Stimulated activated naive CD8-positive, alpha-beta T cell treated with anti-CD3 and anti-CD28 coated beads, Interleukin-15, Interleukin-2, amounts not matched to agents 100 ng/mL and 50 ng/mL, for 24 hours (primary cell): ENCODE results near the gene EPB41L4B.

Experiments used
- H3K27ac Mint-ChIP-seq: one replicate; pipeline ENCODE4 v1.8.0; 2021; ENCODE audit warnings: mild to moderate bottlenecking, mixed read lengths
- H3K27me3 Mint-ChIP-seq: one replicate; pipeline ENCODE4 v1.8.0; 2021; ENCODE audit warnings: mixed read lengths
- H3K36me3 Mint-ChIP-seq: one replicate; pipeline ENCODE4 v1.8.0; 2021; ENCODE audit warnings: low read depth, mixed read lengths
- H3K4me1 Mint-ChIP-seq: one replicate; pipeline ENCODE4 v1.8.0; 2021; ENCODE audit warnings: low read depth, mixed read lengths
- H3K4me3 Mint-ChIP-seq: one replicate; pipeline ENCODE4 v1.8.0; 2021; ENCODE audit warnings: mild to moderate bottlenecking, mixed read lengths
- H3K9me3 Mint-ChIP-seq: one replicate; pipeline ENCODE4 v1.8.0; 2021; ENCODE audit warnings: mixed read lengths

The EPB41L4B gene

DNA sequence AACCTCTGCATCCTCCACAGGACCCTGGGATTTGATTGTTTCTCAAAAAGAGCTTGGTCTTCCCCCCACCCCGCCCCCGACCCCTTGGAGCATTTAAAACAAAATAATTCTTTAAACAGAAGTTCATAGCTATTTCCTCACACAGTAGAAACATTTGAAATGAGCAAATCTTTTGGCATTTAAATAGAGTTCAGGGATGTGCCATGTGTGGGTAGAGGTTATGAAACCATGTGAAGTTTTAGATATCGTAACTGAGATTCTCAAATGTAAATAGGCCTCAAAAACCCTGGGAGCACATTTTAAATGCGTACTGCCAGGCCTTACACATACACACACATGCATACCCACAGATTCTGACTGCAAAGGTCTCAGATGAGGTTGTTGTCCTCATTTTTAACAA is 66.5 kb downstream of the EPB41L4B start:
- Mint-ChIP-seq H3K27me3 (peaks cover 14% of the 10 kb centered on the region), H3K27ac (no peak overlapping the region), H3K36me3 (no peaks in the 10 kb centered on the region), H3K9me3 (no peaks in the 10 kb centered on the region), H3K4me1 (no peaks in the 10 kb centered on the region), H3K4me3 (no peak overlapping the region)

DNA sequence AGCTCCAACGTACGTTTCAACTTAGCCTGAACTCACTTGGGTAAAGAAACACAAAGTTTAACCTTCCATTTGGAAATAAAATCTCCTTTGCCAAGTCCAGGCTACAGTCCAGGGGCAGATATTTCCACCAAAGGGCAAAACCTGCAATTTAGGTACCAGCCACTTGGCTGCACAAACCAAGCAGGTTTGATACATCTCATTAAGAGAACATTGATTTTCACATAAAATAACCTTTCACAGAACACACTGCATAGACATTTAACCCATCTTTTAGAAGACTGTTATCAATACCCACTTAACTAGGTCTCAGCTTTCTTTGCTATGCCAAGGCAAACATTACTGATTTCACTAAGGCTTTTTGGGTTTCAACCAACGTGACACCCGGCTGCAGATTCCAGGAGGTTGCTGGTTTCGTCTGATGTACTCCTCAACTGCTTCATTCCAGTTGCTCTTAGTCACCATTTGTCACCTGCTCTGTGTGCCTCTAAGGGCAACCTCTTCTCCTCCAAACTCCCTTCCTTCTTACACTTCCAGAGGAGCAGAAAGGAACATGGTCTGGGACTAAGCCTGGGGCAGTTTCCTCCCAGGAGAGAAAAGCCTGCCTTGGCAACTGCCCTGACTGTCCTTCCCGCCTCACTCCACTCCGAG is 67.1 kb downstream of the EPB41L4B start:
- no peak overlapping the region for H3K27ac Mint-ChIP-seq

DNA sequence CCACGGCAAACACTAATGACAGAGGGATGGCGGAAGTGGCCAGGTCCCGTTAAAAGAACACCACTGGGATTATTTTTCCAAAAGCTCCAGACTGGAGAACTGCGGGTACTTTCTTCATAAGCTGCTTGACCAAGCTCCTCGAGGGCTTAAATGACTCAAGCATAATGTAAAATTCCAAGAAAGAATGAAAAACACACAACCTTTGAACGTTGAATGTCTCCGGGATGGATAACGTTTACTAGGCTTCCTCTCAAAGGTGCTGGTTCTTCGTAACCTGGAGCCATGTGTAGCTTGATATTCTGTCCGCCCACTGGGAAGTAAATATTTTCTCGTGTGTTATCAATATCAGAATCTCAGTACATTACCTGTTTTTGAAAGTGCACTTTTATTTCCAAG is 67.6 kb downstream of the EPB41L4B start:
- no peak overlapping the region for H3K4me3 Mint-ChIP-seq
- peaks cover 9% of the 10 kb centered on the region for H3K27me3 Mint-ChIP-seq
- no peaks in the 10 kb centered on the region for H3K4me1 Mint-ChIP-seq
- H3K36me3 Mint-ChIP-seq = no peaks in the 10 kb centered on the region
- H3K27ac Mint-ChIP-seq = no peak overlapping the region
- H3K9me3 Mint-ChIP-seq = no peaks in the 10 kb centered on the region

More for the DNA sequence above, 67.1 kb downstream of the EPB41L4B start:
- Mint-ChIP-seq H3K9me3 (no peaks in the 10 kb centered on the region), H3K4me1 (no peaks in the 10 kb centered on the region), H3K27me3 (peaks cover 13% of the 10 kb centered on the region), H3K36me3 (no peaks in the 10 kb centered on the region), H3K4me3 (no peak overlapping the region)

DNA sequence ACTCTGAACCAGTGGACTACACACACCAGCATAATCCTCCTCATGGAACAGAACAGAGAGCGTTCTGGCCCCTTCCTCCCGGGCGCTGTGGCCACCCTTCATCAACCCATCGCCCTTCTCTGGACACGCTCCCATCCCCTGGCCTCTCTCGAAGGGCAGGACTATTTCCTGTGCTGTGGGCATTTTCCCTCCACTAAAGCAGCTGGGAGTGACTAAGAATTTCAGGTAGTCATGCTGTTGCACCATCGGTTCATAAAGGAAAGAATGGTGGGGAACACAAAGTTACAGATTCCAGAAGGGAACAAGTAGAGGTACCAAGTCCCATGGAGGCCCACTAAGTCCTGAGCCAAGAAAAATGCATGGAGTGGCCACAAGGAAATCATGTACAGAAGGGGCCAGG is 68.6 kb downstream of the EPB41L4B start:
- Mint-ChIP-seq H3K27me3 (peaks cover 6% of the 10 kb centered on the region), H3K9me3 (no peaks in the 10 kb centered on the region), H3K27ac (no peak overlapping the region), H3K36me3 (no peaks in the 10 kb centered on the region), H3K4me1 (no peaks in the 10 kb centered on the region), H3K4me3 (no peak overlapping the region)

DNA sequence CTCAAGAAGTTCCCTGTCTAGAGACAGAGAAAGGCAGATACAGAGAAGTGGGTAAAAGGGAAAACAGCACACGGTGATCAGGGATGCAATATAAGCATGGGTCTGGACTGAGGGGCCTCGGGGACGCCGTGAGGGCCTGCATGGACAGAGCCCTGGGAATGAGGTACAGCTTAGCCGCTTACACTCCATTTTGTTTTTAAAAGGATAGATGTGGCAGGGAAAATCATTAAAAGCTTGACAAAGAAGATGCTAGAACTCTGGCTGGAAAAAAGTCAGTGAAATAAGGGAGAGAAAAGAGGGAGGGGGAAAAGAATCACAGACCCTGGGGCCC is 69.1 kb downstream of the EPB41L4B start:
- no peaks in the 10 kb centered on the region for H3K4me1 Mint-ChIP-seq
- no peak overlapping the region for H3K27ac Mint-ChIP-seq
- H3K36me3 Mint-ChIP-seq = no peaks in the 10 kb centered on the region
- no peaks in the 10 kb centered on the region for H3K9me3 Mint-ChIP-seq
- H3K27me3 Mint-ChIP-seq = peaks cover under 1% of the 10 kb centered on the region
- no peak overlapping the region for H3K4me3 Mint-ChIP-seq

DNA sequence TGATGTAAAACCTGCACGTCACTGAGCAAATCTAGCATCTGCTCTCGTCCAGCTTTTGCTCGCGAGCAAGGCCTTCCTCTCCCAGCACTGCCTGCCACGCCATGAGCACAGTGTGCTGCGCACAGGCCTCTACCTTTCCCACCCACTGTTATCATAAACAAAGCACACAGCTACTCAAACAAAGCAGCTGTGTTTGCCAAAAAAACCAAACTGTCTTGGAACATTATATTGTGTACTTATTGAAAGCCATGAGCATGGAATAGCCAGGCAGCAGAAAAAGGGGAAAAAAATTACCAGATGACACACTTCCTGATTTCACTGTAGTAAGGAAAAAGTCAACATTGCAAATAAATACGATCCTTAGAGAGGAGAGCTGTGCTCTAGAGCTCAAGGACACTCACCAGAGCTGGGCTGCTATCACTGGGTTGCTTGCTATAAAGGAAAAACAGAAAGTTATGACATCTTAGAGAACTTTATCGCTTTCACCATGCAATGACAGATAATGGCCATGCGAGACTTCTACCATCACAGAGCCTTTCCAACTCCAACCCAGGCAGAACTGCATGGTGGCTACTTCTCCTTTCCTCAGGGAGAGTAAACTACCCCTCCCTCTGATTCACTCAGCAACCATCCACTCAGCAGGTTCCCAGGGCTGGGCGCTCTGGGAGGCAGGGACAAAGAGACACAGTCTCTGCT is 69.6 kb downstream of the EPB41L4B start:
- no peaks in the 10 kb centered on the region for H3K27me3 Mint-ChIP-seq
- no peaks in the 10 kb centered on the region for H3K9me3 Mint-ChIP-seq
- no peaks in the 10 kb centered on the region for H3K4me1 Mint-ChIP-seq
- no peak overlapping the region for H3K4me3 Mint-ChIP-seq
- H3K27ac Mint-ChIP-seq = no peak overlapping the region
- no peaks in the 10 kb centered on the region for H3K36me3 Mint-ChIP-seq

DNA sequence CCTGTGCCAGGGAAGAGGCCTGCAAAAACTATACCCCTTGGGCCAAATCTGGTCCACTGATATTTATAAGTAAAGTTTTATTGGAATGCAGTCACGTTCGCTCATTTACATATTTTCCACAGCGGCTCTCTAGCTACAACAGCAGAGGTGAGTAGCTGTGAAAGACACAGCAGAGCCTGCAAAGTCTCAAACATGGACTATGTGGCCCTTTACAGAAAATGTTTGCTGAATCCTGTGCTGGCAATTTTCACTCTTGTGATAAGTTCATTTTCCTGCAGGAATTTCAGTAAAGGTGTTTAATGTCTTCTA is 70.1 kb downstream of the EPB41L4B start:
- no peaks in the 10 kb centered on the region for H3K4me1 Mint-ChIP-seq
- no peaks in the 10 kb centered on the region for H3K9me3 Mint-ChIP-seq
- H3K27ac Mint-ChIP-seq = no peak overlapping the region
- no peak overlapping the region for H3K4me3 Mint-ChIP-seq
- no peaks in the 10 kb centered on the region for H3K27me3 Mint-ChIP-seq
- no peaks in the 10 kb centered on the region for H3K36me3 Mint-ChIP-seq

DNA sequence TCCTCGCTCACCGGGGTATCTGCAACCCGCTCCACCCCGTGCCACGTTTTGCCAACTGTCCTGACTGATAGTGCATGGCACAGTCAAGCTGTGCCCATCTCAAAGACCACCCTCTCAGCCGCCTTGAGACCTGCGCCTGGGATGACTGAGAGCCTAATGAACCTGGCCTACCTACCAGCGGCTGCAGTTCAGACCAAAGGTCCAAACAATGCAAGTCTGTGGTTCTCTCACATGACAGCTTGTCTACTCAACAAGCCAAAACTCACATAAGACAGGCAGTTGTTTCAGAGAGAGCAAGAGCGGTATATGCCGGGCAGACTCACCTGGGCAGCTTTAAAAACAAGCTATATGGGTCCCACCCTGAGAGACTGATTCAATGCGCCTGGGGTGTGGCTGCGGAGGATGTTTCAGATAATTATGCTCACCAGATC is 70.5 kb downstream of the EPB41L4B start:
- no peaks in the 10 kb centered on the region for H3K27me3 Mint-ChIP-seq
- no peaks in the 10 kb centered on the region for H3K36me3 Mint-ChIP-seq
- no peaks in the 10 kb centered on the region for H3K9me3 Mint-ChIP-seq
- H3K4me1 Mint-ChIP-seq = no peaks in the 10 kb centered on the region
- no peak overlapping the region for H3K27ac Mint-ChIP-seq
- H3K4me3 Mint-ChIP-seq = no peak overlapping the region

DNA sequence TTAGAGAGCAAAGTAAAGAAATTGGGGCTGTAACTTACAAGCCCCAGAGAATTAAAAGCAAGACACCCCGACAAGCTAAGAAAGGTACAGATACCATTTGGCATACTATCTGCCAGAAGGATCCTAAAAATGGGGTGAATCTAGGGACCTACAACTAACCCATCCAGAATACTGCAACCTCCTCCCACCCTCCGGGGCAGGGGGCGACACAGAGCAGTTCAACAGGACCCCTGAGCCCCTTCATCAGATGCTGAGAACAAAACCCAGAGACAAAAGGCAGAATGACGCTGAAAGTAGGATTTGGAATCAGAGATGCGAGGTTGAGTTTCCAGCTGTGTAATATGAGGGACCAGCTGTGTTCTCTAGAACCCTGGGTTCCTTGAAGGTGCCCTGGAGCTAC is 71.2 kb downstream of the EPB41L4B start:
- H3K27me3 Mint-ChIP-seq = no peaks in the 10 kb centered on the region
- no peaks in the 10 kb centered on the region for H3K4me1 Mint-ChIP-seq
- no peaks in the 10 kb centered on the region for H3K9me3 Mint-ChIP-seq
- no peak overlapping the region for H3K4me3 Mint-ChIP-seq
- no peaks in the 10 kb centered on the region for H3K36me3 Mint-ChIP-seq
- no peak overlapping the region for H3K27ac Mint-ChIP-seq

DNA sequence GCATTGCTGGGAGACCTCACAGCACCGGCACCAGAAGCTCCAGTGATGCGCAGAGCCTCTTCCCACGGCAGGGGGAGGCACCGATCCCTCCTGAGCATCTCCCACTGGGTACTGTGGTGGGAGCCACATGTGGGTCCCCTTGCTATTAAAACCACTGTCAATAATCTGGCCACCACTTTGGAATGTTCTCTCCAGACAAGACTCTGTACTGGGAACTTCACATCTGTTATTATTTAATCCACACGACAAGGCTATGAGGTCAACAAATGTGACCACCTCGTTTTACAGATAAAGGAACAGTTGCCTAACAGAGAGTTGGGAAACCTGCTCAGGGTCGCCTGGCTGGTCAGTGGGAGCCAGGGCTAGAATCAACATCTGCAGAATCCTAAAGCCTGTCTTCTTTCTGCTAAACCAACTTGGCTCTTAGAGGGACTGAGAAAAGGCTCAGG is 72.7 kb downstream of the EPB41L4B start:
- H3K4me3 Mint-ChIP-seq = no peak overlapping the region
- H3K27me3 Mint-ChIP-seq = peaks cover 9% of the 10 kb centered on the region
- no peak overlapping the region for H3K27ac Mint-ChIP-seq
- H3K9me3 Mint-ChIP-seq = no peaks in the 10 kb centered on the region
- H3K36me3 Mint-ChIP-seq = no peaks in the 10 kb centered on the region
- no peaks in the 10 kb centered on the region for H3K4me1 Mint-ChIP-seq

DNA sequence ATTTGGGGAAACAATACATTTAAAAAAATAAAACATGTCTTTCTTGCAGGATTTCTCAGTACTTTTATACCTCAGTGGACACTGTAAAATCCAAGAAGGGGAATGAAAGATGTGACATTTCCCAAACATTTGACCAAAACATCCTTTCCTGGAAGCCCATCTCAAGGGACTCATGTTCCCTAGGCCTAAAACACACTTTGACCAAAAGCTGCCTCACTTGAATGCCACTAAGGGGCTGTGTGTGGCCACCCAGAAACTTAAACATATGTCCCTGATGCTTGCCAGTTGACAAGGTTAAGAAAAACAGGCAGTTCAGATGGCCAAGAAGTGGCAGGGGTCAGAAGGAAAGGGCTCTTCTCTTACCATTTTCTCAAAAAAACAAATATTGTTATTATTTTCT is 73.6 kb downstream of the EPB41L4B start:
- H3K4me3 Mint-ChIP-seq = no peak overlapping the region
- H3K27me3 Mint-ChIP-seq = peaks cover 12% of the 10 kb centered on the region
- no peaks in the 10 kb centered on the region for H3K4me1 Mint-ChIP-seq
- H3K36me3 Mint-ChIP-seq = no peaks in the 10 kb centered on the region
- no peak overlapping the region for H3K27ac Mint-ChIP-seq
- H3K9me3 Mint-ChIP-seq = no peaks in the 10 kb centered on the region

DNA sequence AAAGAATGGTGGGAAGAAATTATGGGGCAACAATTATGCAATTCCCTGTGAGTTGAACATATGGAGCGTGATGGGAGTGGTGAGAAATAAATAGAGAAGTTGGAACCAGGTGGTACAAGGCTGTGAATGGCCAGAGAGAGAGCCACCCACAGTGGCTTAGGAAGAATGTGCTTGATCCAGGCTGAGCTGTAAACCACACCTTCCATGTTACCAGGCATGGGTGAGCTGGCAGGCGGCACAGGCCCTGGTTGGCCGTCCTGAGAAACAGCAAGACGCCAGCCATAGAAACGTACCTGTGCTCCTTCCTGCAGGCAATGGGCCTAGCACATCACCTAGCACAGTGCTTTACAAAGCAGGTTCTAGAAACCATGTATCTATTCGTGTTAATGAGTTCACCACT is 74.3 kb downstream of the EPB41L4B start:
- H3K27ac Mint-ChIP-seq = no peak overlapping the region
- H3K4me1 Mint-ChIP-seq = no peaks in the 10 kb centered on the region
- no peaks in the 10 kb centered on the region for H3K36me3 Mint-ChIP-seq
- no peak overlapping the region for H3K4me3 Mint-ChIP-seq
- peaks cover 12% of the 10 kb centered on the region for H3K27me3 Mint-ChIP-seq
- no peaks in the 10 kb centered on the region for H3K9me3 Mint-ChIP-seq

DNA sequence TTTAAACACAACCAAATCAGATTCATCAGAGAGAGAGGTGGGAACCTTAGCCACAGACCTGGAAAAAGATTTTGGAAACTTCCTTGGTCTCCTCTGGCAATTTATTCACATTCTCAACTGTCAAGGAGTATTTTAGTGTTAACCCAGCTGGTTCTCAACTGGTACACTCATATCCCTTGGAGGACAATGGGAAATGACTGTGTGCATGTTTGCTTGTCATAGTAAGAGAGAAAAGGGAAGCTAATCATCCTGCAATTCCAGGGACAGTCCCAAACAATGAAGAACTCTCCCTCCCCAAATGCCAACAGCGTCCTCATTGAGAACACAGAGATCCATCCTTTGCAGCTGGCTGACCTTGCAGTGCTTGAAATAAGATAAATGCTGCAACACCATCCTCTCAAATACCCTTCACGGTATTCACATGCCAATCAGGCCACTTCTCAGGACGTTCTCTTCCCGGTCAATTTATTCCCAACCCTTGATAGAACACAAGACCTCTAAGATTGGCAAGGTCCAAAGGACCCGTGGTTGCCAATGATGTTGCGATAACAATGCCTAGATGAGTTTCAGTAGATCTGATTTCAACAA is 75.5 kb downstream of the EPB41L4B start:
- no peaks in the 10 kb centered on the region for H3K4me1 Mint-ChIP-seq
- peaks cover 12% of the 10 kb centered on the region for H3K27me3 Mint-ChIP-seq
- H3K4me3 Mint-ChIP-seq = no peak overlapping the region
- no peaks in the 10 kb centered on the region for H3K36me3 Mint-ChIP-seq
- no peaks in the 10 kb centered on the region for H3K9me3 Mint-ChIP-seq
- no peak overlapping the region for H3K27ac Mint-ChIP-seq

DNA sequence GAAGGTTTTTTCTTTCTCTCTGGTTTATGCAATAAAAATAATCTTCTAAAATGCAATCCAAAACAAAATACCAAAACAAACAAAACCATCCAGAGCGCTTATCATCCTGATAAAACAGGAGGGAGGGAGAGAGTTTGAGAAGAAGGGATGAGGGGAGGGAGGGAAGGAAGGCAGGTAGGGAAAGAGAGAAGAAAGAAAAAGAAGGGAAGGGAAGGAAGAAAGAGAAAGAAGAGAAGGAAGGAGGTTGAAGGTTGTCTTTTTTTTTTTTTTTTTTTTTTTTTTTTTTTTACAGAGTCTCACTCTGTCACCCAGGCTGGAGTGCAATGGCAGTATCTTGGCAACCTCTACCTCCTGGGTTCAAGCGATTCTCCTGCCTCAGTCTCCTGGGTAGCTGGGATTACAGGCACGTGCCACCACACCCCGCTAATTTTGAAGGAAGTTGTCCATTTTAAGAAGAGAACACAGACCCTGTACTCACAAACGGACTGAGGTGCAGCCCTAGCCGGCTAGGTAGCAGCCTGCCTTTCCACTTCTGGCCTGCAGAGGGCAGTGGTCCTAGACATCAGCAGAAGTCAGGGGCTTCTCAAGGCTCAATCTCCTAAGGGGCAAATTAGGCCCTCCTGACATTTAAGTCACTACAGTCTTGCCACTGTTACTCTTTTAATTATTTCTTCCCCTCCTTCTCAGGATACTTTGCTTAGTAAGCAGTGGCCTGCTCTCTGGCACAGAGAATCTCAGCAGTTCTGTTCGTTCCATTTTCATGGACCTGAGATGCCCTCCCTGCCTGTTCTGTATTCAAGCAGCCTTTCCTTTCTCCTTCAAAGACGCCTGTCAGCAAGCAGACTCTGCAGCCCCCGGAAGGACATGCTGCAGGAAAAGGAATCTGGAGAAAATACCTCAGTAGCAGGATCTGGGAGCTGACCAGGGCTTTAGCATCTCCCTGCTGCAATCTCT is 76.4 kb downstream of the EPB41L4B start:
- H3K27ac Mint-ChIP-seq = no peak overlapping the region

DNA sequence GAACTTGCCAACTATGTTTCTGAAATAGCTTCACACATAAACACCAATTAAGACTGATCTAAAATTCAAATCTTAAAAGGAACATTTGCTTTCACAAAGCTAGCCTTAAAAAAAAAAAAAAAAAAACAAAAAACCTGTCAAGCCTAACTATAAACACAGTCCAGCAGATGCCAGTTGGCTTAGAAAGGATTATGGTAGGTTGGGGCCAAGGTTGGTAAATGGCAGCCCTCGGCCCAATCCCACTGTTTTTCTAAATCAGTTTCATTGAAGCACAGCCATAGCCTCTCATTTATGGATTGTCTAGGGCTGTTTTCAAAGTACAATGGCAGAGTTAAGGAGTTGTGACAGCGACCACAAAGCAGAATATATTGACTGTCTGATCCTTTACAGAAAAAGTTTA is 78.1 kb downstream of the EPB41L4B start:
- Mint-ChIP-seq H3K4me3 (no peak overlapping the region), H3K27me3 (peaks cover 26% of the 10 kb centered on the region), H3K36me3 (no peaks in the 10 kb centered on the region), H3K4me1 (no peaks in the 10 kb centered on the region), H3K27ac (no peak overlapping the region), H3K9me3 (no peaks in the 10 kb centered on the region)

More for the DNA sequence above, 76.4 kb downstream of the EPB41L4B start:
- no peaks in the 10 kb centered on the region for H3K4me1 Mint-ChIP-seq
- peaks cover 12% of the 10 kb centered on the region for H3K27me3 Mint-ChIP-seq
- no peaks in the 10 kb centered on the region for H3K9me3 Mint-ChIP-seq
- no peak overlapping the region for H3K4me3 Mint-ChIP-seq
- H3K36me3 Mint-ChIP-seq = no peaks in the 10 kb centered on the region
